WI38 (cell line): ENCODE measurements around the gene ASIC1.

Experiments
- H3K4me3 ChIP-seq: 2 replicates; pipeline ENCODE4 v1.5.1; 2011; ENCODE audit warnings: low read depth, mild to moderate bottlenecking, control low read depth, low read length
- CTCF ChIP-seq: IDR thresholded peaks from 2 replicates; pipeline ENCODE4 v1.5.1; 2012; ENCODE audit warnings: low read depth, mild to moderate bottlenecking, control low read depth, low read length

ASIC1 gene

GRCh38 chr12:50057000-50057841, at the start of gene ASIC1:
TSS of gene ASIC1 (plus strand) at chr12:50057596. CDS start at chr12:50058767, 1,171 bp downstream.
- no peak for TF ChIP-seq CTCF
- H3K4me3 ChIP-seq = peak within 1 kb of the TSS; percentile 57

DNA sequence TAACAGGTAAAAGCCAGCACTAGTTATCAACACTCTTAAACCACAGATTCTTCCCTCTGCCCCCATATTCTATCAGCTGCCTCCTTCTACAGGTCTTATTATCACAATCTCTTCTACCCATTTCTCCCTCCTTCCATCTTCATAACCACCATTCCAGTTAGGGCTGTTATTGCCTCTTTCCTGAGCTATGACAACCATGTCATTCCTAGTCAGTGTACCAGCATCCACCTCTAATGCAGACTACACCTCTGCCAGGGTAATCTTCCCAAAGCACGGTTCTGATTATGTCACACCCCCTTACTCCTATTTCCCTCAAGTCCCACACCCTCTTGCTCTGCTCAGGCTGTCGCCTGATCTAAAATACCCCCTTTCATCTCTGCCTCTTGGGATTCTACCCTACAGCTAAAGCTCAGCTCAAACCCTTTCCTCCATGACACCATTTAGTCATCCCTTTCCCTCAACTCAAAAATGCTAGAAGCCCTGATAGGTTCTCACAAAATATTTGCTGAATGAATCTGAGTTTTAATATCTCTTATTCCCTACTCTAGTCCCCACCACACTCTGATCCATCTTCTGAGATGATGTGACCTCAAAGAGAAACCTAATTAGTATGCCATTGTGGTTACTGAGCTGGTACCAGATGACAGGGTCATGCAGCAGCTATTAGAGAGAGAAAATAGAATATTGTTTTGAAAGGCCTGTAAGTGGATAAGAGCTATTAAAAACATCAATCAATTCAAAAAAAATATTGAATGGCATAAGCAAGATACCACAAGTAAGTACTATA, 43.8 kb upstream of the ASIC1 start:
- TF ChIP-seq CTCF = no peak
- no peak overlapping the region for H3K4me3 ChIP-seq

DNA sequence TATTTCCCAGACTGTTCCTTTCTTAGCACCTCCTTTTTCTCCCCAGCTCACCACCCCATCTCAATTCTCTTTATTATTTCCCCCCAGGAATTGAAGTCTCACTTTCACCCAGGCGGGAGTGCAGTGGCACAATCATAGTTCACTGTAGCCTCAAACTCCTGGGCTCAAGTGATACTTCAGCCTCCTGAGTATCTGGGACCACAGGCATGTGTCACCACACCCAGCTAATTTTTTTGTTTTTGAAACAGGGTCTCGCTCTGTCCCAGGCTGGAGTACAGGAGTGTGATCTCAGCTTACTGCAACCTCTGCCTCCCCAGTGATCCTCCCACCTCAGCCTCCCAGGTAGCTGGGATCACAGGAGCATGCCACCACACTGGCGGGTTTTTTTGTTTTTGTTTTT, 43.1 kb upstream of the ASIC1 start:
- H3K4me3 ChIP-seq = no peak overlapping the region
- no peak for TF ChIP-seq CTCF

DNA sequence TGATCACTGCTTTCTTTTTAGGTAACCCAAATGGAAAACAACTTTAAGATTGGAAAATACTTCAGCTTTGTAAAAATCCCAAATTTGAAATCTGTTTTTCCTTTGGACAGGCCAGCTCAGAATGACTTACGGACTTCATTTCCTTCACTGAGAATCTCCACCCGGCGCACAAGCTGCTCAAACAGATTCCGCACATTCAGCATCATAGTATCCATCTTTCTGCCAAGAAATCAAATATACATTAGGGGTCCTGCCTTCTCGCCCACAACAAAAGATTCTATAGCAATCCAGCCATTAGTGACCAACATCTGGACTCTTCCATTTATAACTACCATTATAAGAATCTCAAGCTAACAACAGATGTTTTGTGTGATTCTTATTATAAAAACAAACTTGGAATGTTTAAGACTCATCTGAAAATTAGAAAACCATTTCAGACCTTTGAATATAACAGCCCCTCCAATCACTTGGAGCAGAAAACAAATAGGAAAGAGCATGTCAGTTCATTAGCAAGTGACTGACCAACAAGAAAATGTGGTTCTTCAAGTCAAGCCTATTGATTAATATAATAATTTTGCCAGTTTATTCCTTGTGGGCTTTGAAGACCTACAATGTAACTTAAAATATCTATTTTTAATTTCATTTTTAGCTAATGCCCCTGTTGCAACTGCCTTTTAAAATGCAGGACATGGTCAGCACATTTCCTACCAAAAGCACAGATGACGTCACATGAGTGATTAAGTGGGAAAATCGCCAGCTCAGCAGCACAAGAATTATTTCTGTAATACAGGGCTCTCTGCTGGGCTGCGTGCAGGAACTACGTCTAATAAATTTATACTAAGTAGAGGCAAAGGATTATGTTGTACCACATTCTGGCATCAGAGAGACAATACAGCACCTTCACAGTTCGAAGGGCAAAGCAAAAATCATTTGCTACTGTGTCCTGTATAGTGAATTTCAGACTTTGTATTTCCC, 40.6 kb upstream of the ASIC1 start:
- no peak for TF ChIP-seq CTCF
- peak overlapping the region; percentile 37; the same call in 1 of the 2 replicates for H3K4me3 ChIP-seq

GRCh38 chr12:50017641-50018040, 39.8 kb upstream of the ASIC1 start:
- TF ChIP-seq CTCF = no peak
- no peak overlapping the region; the same call in 1 of the 2 replicates for H3K4me3 ChIP-seq

DNA sequence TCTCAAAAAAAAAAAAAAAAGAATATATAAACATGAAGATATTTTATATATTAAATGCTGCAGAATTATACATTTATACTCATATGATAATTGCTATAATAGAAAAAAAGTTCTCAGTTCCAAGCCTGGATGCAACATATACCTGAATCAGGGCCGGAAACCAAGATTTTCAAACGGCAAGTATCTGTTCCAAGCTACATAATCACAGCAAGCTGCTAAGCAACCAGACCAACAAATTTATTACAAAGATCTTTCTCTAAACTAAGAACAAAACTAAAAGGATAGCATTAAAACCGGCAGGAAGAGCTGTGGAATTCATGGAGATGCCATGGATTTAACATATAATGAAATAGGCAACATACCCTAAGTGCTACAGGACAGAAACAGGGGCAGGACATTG, 39.2 kb upstream of the ASIC1 start:
- no peak for TF ChIP-seq CTCF
- H3K4me3 ChIP-seq = no peak overlapping the region
